A673 (cell line): ENCODE data around the gene KPNB1.

ENCODE experiments used
- CTCF ChIP-seq: fragments of 300-800, 200-600 bp; sonication (generic); conservative IDR thresholded peaks from 2 replicates; pipeline ENCODE4 v1.5.1; 2017; ENCODE audit warnings: low read depth, mild to moderate bottlenecking, antibody characterized with exemption, low read length, moderate library complexity, mixed read lengths
- EZH2 ChIP-seq: fragments of 200-600 bp; sonication (generic); IDR thresholded peaks from 2 replicates; pipeline ENCODE4 v1.6.1; 2017; ENCODE audit warnings: borderline replicate concordance, low read depth, mild to moderate bottlenecking, mixed read lengths, antibody characterized with exemption, low read length; ENCODE audit not compliant: poor library complexity, severe bottlenecking

- TF ChIP-seq EZH2, result no peak
- TF ChIP-seq CTCF, result no peak
These were observed 54.4 kb downstream of the KPNB1 start for GRCh38 chr17:47704116-47704515.
